ENCODE data around the gene YBX1. TPM values are rescaled to one million over a fixed set of nuclear protein-coding genes. Genes with fewer than 3 reads are reported as not detected.

The YBX1 gene
- total and polyA plus RNA-seq, 4 donors = 393 to 1,633 (median 657) TPM

- H3K4me3 ChIP-seq (ENCODE audit: low read length in 2 of 2) = no peak overlapping the region
- intact Hi-C loops (cut with DNase I) = no loop called here
- no peaks in the 10 kb centered on the region for H3K27me3 ChIP-seq (ENCODE audit: control insufficient read depth in 1 of 2, insufficient read depth in 2 of 2, low read length in 1 of 2)
- H3K9me3 ChIP-seq (ENCODE audit: control insufficient read depth, low read length) = no peaks in the 10 kb centered on the region
- 97% methylated on average over 4 of the region's 4 CpGs for WGBS, 2 donors
- ATAC-seq (ENCODE audit: low FRiP score) (no peak), DNase-seq (no peak)
- H3K4me1 ChIP-seq (ENCODE audit: control insufficient read depth in 1 of 2, insufficient read depth in 2 of 2, low read length in 2 of 2) = no peaks in the 10 kb centered on the region
- H3K27ac ChIP-seq (ENCODE audit: low read depth in 1 of 2, low read length in 2 of 2) = no peak overlapping the region
- H3K36me3 ChIP-seq (ENCODE audit: control insufficient read depth in 1 of 2, insufficient read depth in 2 of 2, low read length in 1 of 2) = peaks cover 0 to 9% of the 10 kb centered on the region in 2 donors
These were observed 11.8 kb upstream of the YBX1 start for GRCh38 chr1:42670425-42670824.

- no peak overlapping the region for H3K27ac ChIP-seq (ENCODE audit: low read depth in 1 of 2, low read length in 2 of 2)
- no peak for DNase-seq
- H3K9me3 ChIP-seq (ENCODE audit: control insufficient read depth, low read length) = no peaks in the 10 kb centered on the region
- intact Hi-C loops (cut with DNase I) = no loop called here
- ATAC-seq (ENCODE audit: low FRiP score) = no peak
- no peaks in the 10 kb centered on the region for H3K27me3 ChIP-seq (ENCODE audit: control insufficient read depth in 1 of 2, insufficient read depth in 2 of 2, low read length in 1 of 2)
- H3K4me1 ChIP-seq (ENCODE audit: control insufficient read depth in 1 of 2, insufficient read depth in 2 of 2, low read length in 2 of 2) = no peaks in the 10 kb centered on the region
- peaks cover 0 to 2% of the 10 kb centered on the region in 2 donors for H3K36me3 ChIP-seq (ENCODE audit: control insufficient read depth in 1 of 2, insufficient read depth in 2 of 2, low read length in 1 of 2)
- H3K4me3 ChIP-seq (ENCODE audit: low read length in 2 of 2) = no peak overlapping the region
These were observed 8.0 kb upstream of the YBX1 start for GRCh38 chr1:42674214-42674613.

GRCh38 chr1:42674682-42675081, 7.5 kb upstream of the YBX1 start:
- Histone ChIP-seq H3K9me3 (ENCODE audit: control insufficient read depth, low read length) (no peaks in the 10 kb centered on the region), H3K36me3 (ENCODE audit: control insufficient read depth in 1 of 2, insufficient read depth in 2 of 2, low read length in 1 of 2) (peaks cover 0 to 2% of the 10 kb centered on the region in 2 donors), H3K27me3 (ENCODE audit: control insufficient read depth in 1 of 2, insufficient read depth in 2 of 2, low read length in 1 of 2) (no peaks in the 10 kb centered on the region), H3K4me1 (ENCODE audit: control insufficient read depth in 1 of 2, insufficient read depth in 2 of 2, low read length in 2 of 2) (no peaks in the 10 kb centered on the region), H3K27ac (ENCODE audit: low read depth in 1 of 2, low read length in 2 of 2) (no peak overlapping the region), H3K4me3 (ENCODE audit: low read length in 2 of 2) (no peak overlapping the region)
- intact Hi-C loops (cut with DNase I) = no loop called here
- DNase-seq (no peak), ATAC-seq (ENCODE audit: low FRiP score) (no peak)
- WGBS, 2 donors = 6 to 10% methylated on average over 1 of the region's 1 CpG

GRCh38 chr1:42675467-42675866, 6.8 kb upstream of the YBX1 start:
- 89 to 96% methylated on average over 3 of the region's 3 CpGs for WGBS, 2 donors

GRCh38 chr1:42676534-42677087, 5.6 kb upstream of the YBX1 start:
- no peaks in the 10 kb centered on the region for H3K9me3 ChIP-seq (ENCODE audit: control insufficient read depth, low read length)
- ATAC-seq (ENCODE audit: low FRiP score) = no peak
- intact Hi-C loops (cut with DNase I) = no loop called here
- no peak overlapping the region for H3K27ac ChIP-seq (ENCODE audit: low read depth in 1 of 2, low read length in 2 of 2)
- H3K36me3 ChIP-seq (ENCODE audit: control insufficient read depth in 1 of 2, insufficient read depth in 2 of 2, low read length in 1 of 2) = peaks cover 0 to 2% of the 10 kb centered on the region in 2 donors
- no peak overlapping the region for H3K4me3 ChIP-seq (ENCODE audit: low read length in 2 of 2)
- no peaks in the 10 kb centered on the region for H3K27me3 ChIP-seq (ENCODE audit: control insufficient read depth in 1 of 2, insufficient read depth in 2 of 2, low read length in 1 of 2)
- peaks cover 0 to 6% of the 10 kb centered on the region in 2 donors for H3K4me1 ChIP-seq (ENCODE audit: control insufficient read depth in 1 of 2, insufficient read depth in 2 of 2, low read length in 2 of 2)
- no peak for DNase-seq
- 88 to 93% methylated on average over 3 of the region's 3 CpGs for WGBS, 2 donors

More at GRCh38 chr1:42675467-42675866, 6.8 kb upstream of the YBX1 start:
- peaks cover 0 to 2% of the 10 kb centered on the region in 2 donors for H3K36me3 ChIP-seq (ENCODE audit: control insufficient read depth in 1 of 2, insufficient read depth in 2 of 2, low read length in 1 of 2)
- H3K4me3 ChIP-seq (ENCODE audit: low read length in 2 of 2) = no peak overlapping the region
- no peaks in the 10 kb centered on the region for H3K27me3 ChIP-seq (ENCODE audit: control insufficient read depth in 1 of 2, insufficient read depth in 2 of 2, low read length in 1 of 2)
- no peaks in the 10 kb centered on the region for H3K9me3 ChIP-seq (ENCODE audit: control insufficient read depth, low read length)
- intact Hi-C loops (cut with DNase I) = no loop called here
- H3K27ac ChIP-seq (ENCODE audit: low read depth in 1 of 2, low read length in 2 of 2) = no peak overlapping the region
- no peaks in the 10 kb centered on the region for H3K4me1 ChIP-seq (ENCODE audit: control insufficient read depth in 1 of 2, insufficient read depth in 2 of 2, low read length in 2 of 2)
- ATAC-seq (ENCODE audit: low FRiP score) = no peak
- DNase-seq = no peak

GRCh38 chr1:42679364-42679983, 2.7 kb upstream of the YBX1 start:
- Histone ChIP-seq H3K4me3 (ENCODE audit: low read length in 2 of 2) (no peak overlapping the region), H3K4me1 (ENCODE audit: control insufficient read depth in 1 of 2, insufficient read depth in 2 of 2, low read length in 2 of 2) (peaks cover 3 to 6% of the 10 kb centered on the region in 2 donors), H3K9me3 (ENCODE audit: control insufficient read depth, low read length) (no peaks in the 10 kb centered on the region), H3K36me3 (ENCODE audit: control insufficient read depth in 1 of 2, insufficient read depth in 2 of 2, low read length in 1 of 2) (peaks cover 0 to 2% of the 10 kb centered on the region in 2 donors), H3K27ac (ENCODE audit: low read depth in 1 of 2, low read length in 2 of 2) (no peak overlapping the region), H3K27me3 (ENCODE audit: control insufficient read depth in 1 of 2, insufficient read depth in 2 of 2, low read length in 1 of 2) (no peaks in the 10 kb centered on the region)
- ATAC-seq (ENCODE audit: low FRiP score) (no peak), DNase-seq (no peak)
- 77 to 85% methylated on average over 10 of the region's 10 CpGs for WGBS, 2 donors
- intact Hi-C loops (cut with DNase I) = no loop called here

GRCh38 chr1:42680055-42680454, 2.2 kb upstream of the YBX1 start:
- 76 to 91% methylated on average over 2 of the region's 2 CpGs for WGBS, 2 donors
- no peak overlapping the region for H3K4me3 ChIP-seq (ENCODE audit: low read length in 2 of 2)
- H3K27ac ChIP-seq (ENCODE audit: low read depth in 1 of 2, low read length in 2 of 2) = no peak overlapping the region
- intact Hi-C loops (cut with DNase I) = loop anchor here (5.0 to 10.0 kb wide), 3 partner anchors 165 to 343 kb away; partner anchors contain the start of genes FOXJ3 (in 1 of the 2), PPCS (in 1 of the 2), ZMYND12 (in 1 of the 2) and ZNF691 (in 1 of the 2)
- peaks cover 6% of the 10 kb centered on the region in 2 donors for H3K4me1 ChIP-seq (ENCODE audit: control insufficient read depth in 1 of 2, insufficient read depth in 2 of 2, low read length in 2 of 2)
- no peaks in the 10 kb centered on the region for H3K9me3 ChIP-seq (ENCODE audit: control insufficient read depth, low read length)
- ATAC-seq (ENCODE audit: low FRiP score) = no peak
- DNase-seq = no peak
- peaks cover 0 to 2% of the 10 kb centered on the region in 2 donors for H3K36me3 ChIP-seq (ENCODE audit: control insufficient read depth in 1 of 2, insufficient read depth in 2 of 2, low read length in 1 of 2)
- H3K27me3 ChIP-seq (ENCODE audit: control insufficient read depth in 1 of 2, insufficient read depth in 2 of 2, low read length in 1 of 2) = no peaks in the 10 kb centered on the region

- Histone ChIP-seq H3K36me3 (ENCODE audit: control insufficient read depth in 1 of 2, insufficient read depth in 2 of 2, low read length in 1 of 2) (peaks cover 0 to 2% of the 10 kb centered on the region in 2 donors), H3K27ac (ENCODE audit: low read depth in 1 of 2, low read length in 2 of 2) (peak overlapping the region in 1 of 2 donors; percentile 32), H3K27me3 (ENCODE audit: control insufficient read depth in 1 of 2, insufficient read depth in 2 of 2, low read length in 1 of 2) (no peaks in the 10 kb centered on the region), H3K4me1 (ENCODE audit: control insufficient read depth in 1 of 2, insufficient read depth in 2 of 2, low read length in 2 of 2) (peaks cover 6% of the 10 kb centered on the region in 2 donors), H3K4me3 (ENCODE audit: low read length in 2 of 2) (peak overlapping the region; percentile 94 to 96), H3K9me3 (ENCODE audit: control insufficient read depth, low read length) (no peaks in the 10 kb centered on the region)
- no peak for ATAC-seq (ENCODE audit: low FRiP score)
- intact Hi-C loops (cut with DNase I) = loop anchor here (5.0 to 10.0 kb wide), 3 partner anchors 164 to 344 kb away; partner anchors contain the start of genes FOXJ3 (in 1 of the 2), PPCS (in 1 of the 2), ZMYND12 (in 1 of the 2) and ZNF691 (in 1 of the 2)
- 3 to 4% methylated on average over 18 of the region's 18 CpGs for WGBS, 2 donors
- no peak for DNase-seq
These were observed 1.1 kb upstream of the YBX1 start for GRCh38 chr1:42680921-42681683.

All from aorta (tissue), 5 donors.